Measurements from ENCODE around the gene LILRA5.

Gene LILRA5

GRCh38 chr19:54317965-54318240 lies 4.9 kb upstream of the LILRA5 start:
- H3K27me3 ChIP-seq (ENCODE audit: control insufficient read depth, insufficient read depth, low read length): no peaks in the 10 kb centered on the region
- no peak overlapping the region for H3K4me3 ChIP-seq (ENCODE audit: low read depth, low read length)
- H3K9ac ChIP-seq (ENCODE audit: low read depth, low read length): no peak overlapping the region
- no peaks in the 10 kb centered on the region for H3K4me1 ChIP-seq (ENCODE audit: control insufficient read depth, insufficient read depth, low read length)
- H3K9me3 ChIP-seq (ENCODE audit: control insufficient read depth, insufficient read depth, low read length): peaks cover 4% of the 10 kb centered on the region; the same call in 1 of the 2 replicates
- H3K36me3 ChIP-seq (ENCODE audit: control insufficient read depth, insufficient read depth, low read length): no peaks in the 10 kb centered on the region
- no peak overlapping the region for H3K27ac ChIP-seq (ENCODE audit: low read depth, low read length)

- no peaks in the 10 kb centered on the region for H3K36me3 ChIP-seq (ENCODE audit: control insufficient read depth, insufficient read depth, low read length)
- peaks cover 4% of the 10 kb centered on the region; the same call in 1 of the 2 replicates for H3K9me3 ChIP-seq (ENCODE audit: control insufficient read depth, insufficient read depth, low read length)
- peak overlapping the region; percentile 80 for H3K9ac ChIP-seq (ENCODE audit: low read depth, low read length)
- no peak overlapping the region for H3K4me3 ChIP-seq (ENCODE audit: low read depth, low read length)
- no peaks in the 10 kb centered on the region for H3K4me1 ChIP-seq (ENCODE audit: control insufficient read depth, insufficient read depth, low read length)
- H3K27me3 ChIP-seq (ENCODE audit: control insufficient read depth, insufficient read depth, low read length): no peaks in the 10 kb centered on the region
- no peak overlapping the region for H3K27ac ChIP-seq (ENCODE audit: low read depth, low read length)
Observed at GRCh38 chr19:54317108-54317964, 4.4 kb upstream of the LILRA5 start.

GRCh38 chr19:54316746-54317107 lies 3.8 kb upstream of the LILRA5 start:
- Histone ChIP-seq H3K36me3 (ENCODE audit: control insufficient read depth, insufficient read depth, low read length) (no peaks in the 10 kb centered on the region), H3K9me3 (ENCODE audit: control insufficient read depth, insufficient read depth, low read length) (no peaks in the 10 kb centered on the region), H3K9ac (ENCODE audit: low read depth, low read length) (peak overlapping the region; percentile 80), H3K27ac (ENCODE audit: low read depth, low read length) (no peak overlapping the region), H3K4me1 (ENCODE audit: control insufficient read depth, insufficient read depth, low read length) (no peaks in the 10 kb centered on the region), H3K27me3 (ENCODE audit: control insufficient read depth, insufficient read depth, low read length) (no peaks in the 10 kb centered on the region), H3K4me3 (ENCODE audit: low read depth, low read length) (no peak overlapping the region)

- Histone ChIP-seq H3K9ac (ENCODE audit: low read depth, low read length) (no peak overlapping the region), H3K27ac (ENCODE audit: low read depth, low read length) (no peak overlapping the region), H3K9me3 (ENCODE audit: control insufficient read depth, insufficient read depth, low read length) (no peaks in the 10 kb centered on the region), H3K27me3 (ENCODE audit: control insufficient read depth, insufficient read depth, low read length) (no peaks in the 10 kb centered on the region), H3K4me1 (ENCODE audit: control insufficient read depth, insufficient read depth, low read length) (no peaks in the 10 kb centered on the region), H3K36me3 (ENCODE audit: control insufficient read depth, insufficient read depth, low read length) (no peaks in the 10 kb centered on the region), H3K4me3 (ENCODE audit: low read depth, low read length) (no peak overlapping the region)
Observed at GRCh38 chr19:54315956-54316355, 3.0 kb upstream of the LILRA5 start.

GRCh38 chr19:54312011-54312410 lies 955 bp downstream of the LILRA5 start:
- Histone ChIP-seq H3K27me3 (ENCODE audit: control insufficient read depth, insufficient read depth, low read length) (no peaks in the 10 kb centered on the region), H3K4me1 (ENCODE audit: control insufficient read depth, insufficient read depth, low read length) (no peaks in the 10 kb centered on the region), H3K36me3 (ENCODE audit: control insufficient read depth, insufficient read depth, low read length) (no peaks in the 10 kb centered on the region), H3K4me3 (ENCODE audit: low read depth, low read length) (no peak overlapping the region), H3K9me3 (ENCODE audit: control insufficient read depth, insufficient read depth, low read length) (0 out of 2 replicates have a peak, but pooled peaks cover 3% of the 10 kb centered on the region), H3K27ac (ENCODE audit: low read depth, low read length) (no peak overlapping the region), H3K9ac (ENCODE audit: low read depth, low read length) (no peak overlapping the region)

- Histone ChIP-seq H3K27me3 (ENCODE audit: control insufficient read depth, insufficient read depth, low read length) (no peaks in the 10 kb centered on the region), H3K4me1 (ENCODE audit: control insufficient read depth, insufficient read depth, low read length) (no peaks in the 10 kb centered on the region), H3K9ac (ENCODE audit: low read depth, low read length) (no peak overlapping the region), H3K36me3 (ENCODE audit: control insufficient read depth, insufficient read depth, low read length) (no peaks in the 10 kb centered on the region), H3K4me3 (ENCODE audit: low read depth, low read length) (no peak overlapping the region), H3K27ac (ENCODE audit: low read depth, low read length) (no peak overlapping the region), H3K9me3 (ENCODE audit: control insufficient read depth, insufficient read depth, low read length) (0 out of 2 replicates have a peak, but pooled peaks cover 3% of the 10 kb centered on the region)
Observed at GRCh38 chr19:54311486-54311885, 1.5 kb downstream of the LILRA5 start.

GRCh38 chr19:54310543-54310942 lies 2.4 kb downstream of the LILRA5 start:
- no peaks in the 10 kb centered on the region for H3K27me3 ChIP-seq (ENCODE audit: control insufficient read depth, insufficient read depth, low read length)
- no peak overlapping the region for H3K27ac ChIP-seq (ENCODE audit: low read depth, low read length)
- H3K9ac ChIP-seq (ENCODE audit: low read depth, low read length): no peak overlapping the region
- H3K4me1 ChIP-seq (ENCODE audit: control insufficient read depth, insufficient read depth, low read length): no peaks in the 10 kb centered on the region
- no peaks in the 10 kb centered on the region for H3K36me3 ChIP-seq (ENCODE audit: control insufficient read depth, insufficient read depth, low read length)
- no peak overlapping the region for H3K4me3 ChIP-seq (ENCODE audit: low read depth, low read length)
- H3K9me3 ChIP-seq (ENCODE audit: control insufficient read depth, insufficient read depth, low read length): 0 out of 2 replicates have a peak, but pooled peaks cover 3% of the 10 kb centered on the region

GRCh38 chr19:54309811-54310210 lies 3.2 kb downstream of the LILRA5 start:
- no peaks in the 10 kb centered on the region for H3K27me3 ChIP-seq (ENCODE audit: control insufficient read depth, insufficient read depth, low read length)

GRCh38 chr19:54307389-54308020 lies 5.5 kb downstream of the LILRA5 start:
- Histone ChIP-seq H3K4me3 (ENCODE audit: low read depth, low read length) (no peak overlapping the region), H3K9me3 (ENCODE audit: control insufficient read depth, insufficient read depth, low read length) (0 out of 2 replicates have a peak, but pooled peaks cover 3% of the 10 kb centered on the region), H3K9ac (ENCODE audit: low read depth, low read length) (no peak overlapping the region), H3K27me3 (ENCODE audit: control insufficient read depth, insufficient read depth, low read length) (no peaks in the 10 kb centered on the region), H3K27ac (ENCODE audit: low read depth, low read length) (no peak overlapping the region), H3K4me1 (ENCODE audit: control insufficient read depth, insufficient read depth, low read length) (no peaks in the 10 kb centered on the region), H3K36me3 (ENCODE audit: control insufficient read depth, insufficient read depth, low read length) (no peaks in the 10 kb centered on the region)

More at GRCh38 chr19:54309811-54310210, 3.2 kb downstream of the LILRA5 start:
- Histone ChIP-seq H3K4me1 (ENCODE audit: control insufficient read depth, insufficient read depth, low read length) (no peaks in the 10 kb centered on the region), H3K9ac (ENCODE audit: low read depth, low read length) (no peak overlapping the region), H3K36me3 (ENCODE audit: control insufficient read depth, insufficient read depth, low read length) (no peaks in the 10 kb centered on the region), H3K9me3 (ENCODE audit: control insufficient read depth, insufficient read depth, low read length) (0 out of 2 replicates have a peak, but pooled peaks cover 3% of the 10 kb centered on the region), H3K4me3 (ENCODE audit: low read depth, low read length) (no peak overlapping the region), H3K27ac (ENCODE audit: low read depth, low read length) (no peak overlapping the region)

- Histone ChIP-seq H3K9me3 (ENCODE audit: control insufficient read depth, insufficient read depth, low read length) (0 out of 2 replicates have a peak, but pooled peaks cover 3% of the 10 kb centered on the region), H3K4me1 (ENCODE audit: control insufficient read depth, insufficient read depth, low read length) (no peaks in the 10 kb centered on the region), H3K36me3 (ENCODE audit: control insufficient read depth, insufficient read depth, low read length) (no peaks in the 10 kb centered on the region), H3K27ac (ENCODE audit: low read depth, low read length) (no peak overlapping the region), H3K9ac (ENCODE audit: low read depth, low read length) (no peak overlapping the region), H3K4me3 (ENCODE audit: low read depth, low read length) (no peak overlapping the region), H3K27me3 (ENCODE audit: control insufficient read depth, insufficient read depth, low read length) (0 out of 2 replicates have a peak, but pooled peaks cover 5% of the 10 kb centered on the region)
Observed at GRCh38 chr19:54305141-54305540, 7.8 kb downstream of the LILRA5 start.

GRCh38 chr19:54302257-54302656 lies 10.7 kb downstream of the LILRA5 start:
- Histone ChIP-seq H3K27me3 (ENCODE audit: control insufficient read depth, insufficient read depth, low read length) (0 out of 2 replicates have a peak, but pooled peaks cover 5% of the 10 kb centered on the region), H3K9ac (ENCODE audit: low read depth, low read length) (no peak overlapping the region), H3K27ac (ENCODE audit: low read depth, low read length) (no peak overlapping the region), H3K4me1 (ENCODE audit: control insufficient read depth, insufficient read depth, low read length) (no peaks in the 10 kb centered on the region), H3K9me3 (ENCODE audit: control insufficient read depth, insufficient read depth, low read length) (no peaks in the 10 kb centered on the region), H3K36me3 (ENCODE audit: control insufficient read depth, insufficient read depth, low read length) (no peaks in the 10 kb centered on the region), H3K4me3 (ENCODE audit: low read depth, low read length) (no peak overlapping the region)
